ENCODE data around the gene BRD8.

GRCh38 chr5:138096997-138097828 lies 81.2 kb downstream of the BRD8 start:
- TF ChIP-seq CTCF (IDR thresholded peaks at IDR 0.05 in 2 of 3, conservative IDR thresholded peaks at IDR 0.05 in 1 of 3; ENCODE audit: borderline replicate concordance in 1 of 3, insufficient read depth in 1 of 3, low read depth in 2 of 3, low read length in 2 of 3) (no peak), ZFX (IDR thresholded peaks at IDR 0.05) (no peak), JUND (IDR thresholded peaks at IDR 0.05) (no peak), POLR2A (IDR thresholded peaks at IDR 0.05; ENCODE audit: borderline replicate concordance, extremely low read depth, insufficient read depth, insufficient read length) (no peak), SRF (IDR thresholded peaks at IDR 0.05; ENCODE audit: low read depth) (no peak), YY1 (IDR thresholded peaks at IDR 0.05; ENCODE audit: extremely low read depth, insufficient replicate concordance, low read depth, low read length) (no peak), SIN3A (IDR thresholded peaks at IDR 0.05; ENCODE audit: low read depth) (no peak)
- TF ChIP-seq, protein P1, sequence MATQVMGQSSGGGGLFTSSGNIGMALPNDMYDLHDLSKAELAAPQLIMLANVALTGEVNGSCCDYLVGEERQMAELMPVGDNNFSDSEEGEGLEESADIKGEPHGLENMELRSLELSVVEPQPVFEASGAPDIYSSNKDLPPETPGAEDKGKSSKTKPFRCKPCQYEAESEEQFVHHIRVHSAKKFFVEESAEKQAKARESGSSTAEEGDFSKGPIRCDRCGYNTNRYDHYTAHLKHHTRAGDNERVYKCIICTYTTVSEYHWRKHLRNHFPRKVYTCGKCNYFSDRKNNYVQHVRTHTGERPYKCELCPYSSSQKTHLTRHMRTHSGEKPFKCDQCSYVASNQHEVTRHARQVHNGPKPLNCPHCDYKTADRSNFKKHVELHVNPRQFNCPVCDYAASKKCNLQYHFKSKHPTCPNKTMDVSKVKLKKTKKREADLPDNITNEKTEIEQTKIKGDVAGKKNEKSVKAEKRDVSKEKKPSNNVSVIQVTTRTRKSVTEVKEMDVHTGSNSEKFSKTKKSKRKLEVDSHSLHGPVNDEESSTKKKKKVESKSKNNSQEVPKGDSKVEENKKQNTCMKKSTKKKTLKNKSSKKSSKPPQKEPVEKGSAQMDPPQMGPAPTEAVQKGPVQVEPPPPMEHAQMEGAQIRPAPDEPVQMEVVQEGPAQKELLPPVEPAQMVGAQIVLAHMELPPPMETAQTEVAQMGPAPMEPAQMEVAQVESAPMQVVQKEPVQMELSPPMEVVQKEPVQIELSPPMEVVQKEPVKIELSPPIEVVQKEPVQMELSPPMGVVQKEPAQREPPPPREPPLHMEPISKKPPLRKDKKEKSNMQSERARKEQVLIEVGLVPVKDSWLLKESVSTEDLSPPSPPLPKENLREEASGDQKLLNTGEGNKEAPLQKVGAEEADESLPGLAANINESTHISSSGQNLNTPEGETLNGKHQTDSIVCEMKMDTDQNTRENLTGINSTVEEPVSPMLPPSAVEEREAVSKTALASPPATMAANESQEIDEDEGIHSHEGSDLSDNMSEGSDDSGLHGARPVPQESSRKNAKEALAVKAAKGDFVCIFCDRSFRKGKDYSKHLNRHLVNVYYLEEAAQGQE (IDR thresholded peaks at IDR 0.05; ENCODE audit: low read depth) = no peak
